ENCODE data around the gene OR6B1. TPM values are rescaled to one million over a fixed set of nuclear protein-coding genes. Genes with fewer than 3 reads are reported as not detected.

The OR6B1 gene
- total RNA-seq, 2 donors from 2014 or later: not detected

DNA sequence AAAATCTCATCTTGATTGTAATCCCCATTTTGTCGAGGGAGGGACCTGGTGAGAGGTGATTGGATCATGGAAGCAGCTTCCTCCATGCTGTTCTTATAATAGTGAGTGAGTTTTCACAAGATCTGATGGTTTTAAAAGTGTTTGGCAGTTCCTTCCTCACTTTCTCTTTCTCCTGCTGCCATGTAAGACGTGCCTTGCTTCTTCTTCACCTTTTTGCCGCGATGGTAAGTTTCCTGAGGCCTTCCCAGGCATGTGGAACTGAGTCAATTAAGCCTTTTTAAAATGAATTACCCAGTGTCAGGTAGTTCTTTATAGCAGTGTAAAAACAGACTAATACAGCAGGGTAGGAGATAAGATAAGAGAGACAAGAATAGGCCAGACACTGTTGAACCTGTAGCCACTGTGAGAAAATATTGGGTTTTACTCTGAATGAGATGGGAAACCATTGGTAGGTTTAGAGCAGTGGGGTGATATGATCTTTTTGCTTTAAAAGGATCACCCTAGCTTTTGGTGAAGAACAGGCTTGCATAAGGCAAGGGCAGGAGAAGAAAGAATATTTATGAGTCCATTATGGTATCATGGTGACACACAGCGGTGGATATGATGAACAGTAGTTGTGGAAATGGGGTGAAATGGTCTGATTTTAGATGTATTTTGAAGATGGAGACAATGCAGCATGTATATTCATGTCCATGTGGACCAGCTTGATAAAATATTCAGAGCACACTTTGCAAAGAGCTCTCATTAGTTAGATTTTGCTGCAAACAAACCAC is 11.5 kb downstream of the OR6B1 start:
- H3K4me1 ChIP-seq: no peaks in the 10 kb centered on the region
- intact Hi-C loops (cut with DNase I): no loop called here
- H3K4me3 ChIP-seq: no peak overlapping the region
- DNase-seq: no peak
- H3K27me3 ChIP-seq: no peaks in the 10 kb centered on the region
- no peak overlapping the region for H3K27ac ChIP-seq
- H3K9ac ChIP-seq (ENCODE audit: low read depth in 2 of 2, low read length in 2 of 2): no peak overlapping the region
- TF ChIP-seq CTCF (IDR thresholded peaks at IDR 0.05): no peak
- no peaks in the 10 kb centered on the region for H3K9me3 ChIP-seq
- H3K36me3 ChIP-seq: no peaks in the 10 kb centered on the region

DNA sequence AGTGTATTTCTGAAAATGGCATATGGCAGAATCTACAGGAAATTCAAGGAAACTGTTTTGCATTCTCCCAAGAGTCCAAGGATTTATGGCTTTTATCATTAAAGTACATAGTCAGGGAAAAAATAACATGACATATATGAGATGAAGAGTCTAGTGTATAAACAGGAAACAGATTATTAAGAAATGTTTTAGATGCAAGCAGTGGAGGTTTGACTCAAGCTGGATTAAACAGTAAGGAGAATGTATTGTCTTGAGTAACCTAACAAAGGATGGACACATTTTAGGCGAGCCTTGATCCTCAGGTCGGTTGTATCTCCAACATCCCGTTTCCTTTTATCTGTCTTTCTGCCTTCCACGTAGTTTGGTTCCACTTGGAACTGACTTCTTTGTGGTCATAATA is 17.9 kb downstream of the OR6B1 start:
- intact Hi-C loops (cut with DNase I): no loop called here

GRCh38 chr7:144019457-144019856 is 19.3 kb downstream of the OR6B1 start:
- Histone ChIP-seq H3K4me1 (no peaks in the 10 kb centered on the region), H3K4me3 (no peak overlapping the region), H3K9me3 (no peaks in the 10 kb centered on the region), H3K36me3 (no peaks in the 10 kb centered on the region), H3K27me3 (no peaks in the 10 kb centered on the region), H3K27ac (no peak overlapping the region), H3K9ac (ENCODE audit: low read depth in 2 of 2, low read length in 2 of 2) (no peak overlapping the region)
- no peak for TF ChIP-seq CTCF (IDR thresholded peaks at IDR 0.05)
- intact Hi-C loops (cut with DNase I): no loop called here
- DNase-seq: no peak

More for the DNA sequence above, 17.9 kb downstream of the OR6B1 start:
- Histone ChIP-seq H3K9ac (ENCODE audit: low read depth in 2 of 2, low read length in 2 of 2) (no peak overlapping the region), H3K36me3 (no peaks in the 10 kb centered on the region), H3K4me1 (no peaks in the 10 kb centered on the region), H3K4me3 (no peak overlapping the region), H3K27me3 (no peaks in the 10 kb centered on the region), H3K27ac (no peak overlapping the region), H3K9me3 (no peaks in the 10 kb centered on the region)
- TF ChIP-seq CTCF (IDR thresholded peaks at IDR 0.05): no peak
- no peak for DNase-seq

DNA sequence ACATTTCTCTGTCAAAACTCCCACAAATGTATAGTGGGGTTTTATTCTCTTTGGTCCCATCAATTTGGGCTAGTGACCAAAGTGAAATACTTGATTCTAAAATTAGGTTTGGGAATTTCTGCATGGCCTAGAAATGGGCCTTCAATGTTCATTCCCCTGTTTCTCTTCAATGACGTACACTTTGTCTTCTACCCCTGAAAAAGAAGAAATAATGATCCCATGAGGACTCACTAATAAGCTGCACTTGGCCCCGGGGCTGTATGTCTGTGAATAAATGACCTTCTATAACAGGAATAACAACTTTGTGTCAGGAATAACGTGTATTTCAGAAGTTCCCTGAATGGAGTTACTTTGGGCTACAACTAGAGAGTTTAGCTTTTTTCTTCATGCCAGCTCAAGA is 20.2 kb downstream of the OR6B1 start:
- H3K27me3 ChIP-seq: no peaks in the 10 kb centered on the region
- H3K27ac ChIP-seq: no peak overlapping the region
- H3K4me1 ChIP-seq: no peaks in the 10 kb centered on the region
- no peak overlapping the region for H3K4me3 ChIP-seq
- no peak overlapping the region for H3K9ac ChIP-seq (ENCODE audit: low read depth in 2 of 2, low read length in 2 of 2)
- H3K9me3 ChIP-seq: no peaks in the 10 kb centered on the region
- intact Hi-C loops (cut with DNase I): no loop called here
- H3K36me3 ChIP-seq: no peaks in the 10 kb centered on the region
- no peak for TF ChIP-seq CTCF (IDR thresholded peaks at IDR 0.05)
- no peak for DNase-seq

GRCh38 chr7:144022169-144022568 is 22.0 kb downstream of the OR6B1 start:
- Histone ChIP-seq H3K9ac (ENCODE audit: low read depth in 2 of 2, low read length in 2 of 2) (no peak overlapping the region), H3K27ac (no peak overlapping the region), H3K4me1 (no peaks in the 10 kb centered on the region), H3K9me3 (no peaks in the 10 kb centered on the region), H3K4me3 (no peak overlapping the region), H3K27me3 (no peaks in the 10 kb centered on the region), H3K36me3 (no peaks in the 10 kb centered on the region)
- DNase-seq: no peak
- intact Hi-C loops (cut with DNase I): no loop called here
- TF ChIP-seq CTCF (IDR thresholded peaks at IDR 0.05): no peak

Data from colonic mucosa (tissue), 4 donors.